Stimulated activated CD4-positive, alpha-beta T cell treated with anti-CD3 and anti-CD28 coated beads, Interleukin-2, amount 100 ng/mL, for 24 hours (primary cell): ENCODE data around the gene LOXL3.

ENCODE experiments used
- DNase-seq, 2 donors: peaks; one replicate each; pipeline ENCODE4 v3.0.0-alpha.2; 2020

LOXL3 gene

DNA sequence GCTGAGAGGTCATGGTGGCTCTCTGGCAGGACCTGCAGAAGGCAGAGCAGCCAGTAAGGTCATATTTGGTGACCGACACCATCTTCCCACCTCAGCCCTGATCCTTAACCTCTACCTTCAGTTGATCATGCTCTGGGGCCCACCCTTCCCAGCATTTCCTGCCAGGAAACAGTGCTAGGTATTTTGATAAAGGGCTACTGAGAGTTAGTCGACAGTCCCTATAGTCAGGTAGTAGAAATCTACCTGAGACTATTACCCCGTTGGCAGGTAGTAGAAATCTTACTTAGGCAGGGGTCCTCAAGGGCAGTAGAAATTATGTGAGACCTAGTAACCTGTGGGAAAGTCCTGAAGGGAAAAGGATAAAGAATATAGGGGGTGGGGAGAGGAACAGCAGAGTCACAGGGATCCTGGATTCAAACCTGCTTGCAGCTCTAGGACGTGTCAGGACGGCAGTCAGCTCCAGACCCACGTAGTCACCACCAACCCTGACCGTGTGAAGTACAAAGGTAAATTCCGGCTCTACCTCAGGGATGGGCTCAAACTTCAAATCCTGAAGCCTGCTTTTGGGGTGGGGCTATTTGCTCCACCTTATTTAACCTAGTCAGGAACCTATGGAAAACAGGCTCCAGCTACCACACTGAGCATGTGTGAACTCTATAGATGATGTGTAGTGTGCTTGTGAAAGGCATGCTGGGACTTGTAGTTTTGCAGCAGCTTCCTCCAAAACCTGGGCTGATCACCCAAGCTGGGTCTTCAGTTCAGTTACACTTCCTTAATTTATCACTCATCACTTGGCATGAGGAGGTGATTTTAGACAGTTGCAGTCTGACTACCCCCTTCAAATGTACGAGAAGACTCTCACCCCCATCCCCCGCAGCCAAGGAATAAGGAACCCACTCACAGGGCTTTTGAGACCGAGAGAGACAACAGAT, 27.8 kb downstream of the LOXL3 start, which contains the start of gene DQX1:
Gene DQX1 (minus strand): TSS at position 515 of the 932 bp plus-strand sequence. CDS start 502 bp downstream, at position 13.
- DNase-seq, result no peak

DNA sequence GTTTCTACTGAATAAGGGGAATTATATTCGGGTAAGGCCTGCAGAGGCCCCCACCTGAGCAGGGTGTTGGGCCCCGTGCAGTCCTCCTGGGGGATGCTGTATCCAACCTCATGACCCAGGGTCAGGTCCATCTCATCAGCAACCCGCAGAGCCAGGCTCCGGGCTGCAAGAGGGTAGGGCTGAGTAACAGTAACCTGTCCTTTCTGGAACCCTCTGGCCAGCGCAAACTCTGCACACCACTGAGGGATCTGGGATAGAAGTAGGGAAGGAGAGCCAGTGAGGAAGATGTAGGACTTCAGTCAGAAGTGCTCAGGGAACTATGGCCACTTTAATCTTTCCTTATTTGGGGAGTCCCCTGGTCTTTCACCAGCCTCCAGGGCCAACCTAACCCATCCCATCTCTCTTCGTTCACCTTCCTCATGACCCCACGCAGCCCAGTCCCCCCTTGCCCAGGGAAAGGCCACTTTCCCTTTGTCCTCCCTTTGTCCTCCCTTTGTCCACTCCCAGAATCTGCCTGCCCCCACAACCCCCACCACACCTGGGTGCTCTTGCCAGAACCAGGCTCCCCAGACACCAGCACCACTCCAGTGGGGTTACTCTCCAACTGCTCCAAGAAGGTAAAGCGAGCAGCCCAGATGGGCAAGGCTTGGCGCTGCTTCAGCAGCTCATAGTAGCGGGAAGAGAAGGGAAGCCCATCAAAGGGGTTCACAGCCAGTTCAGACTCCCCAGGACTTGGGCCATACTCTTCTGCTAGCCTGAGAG, 28.6 kb downstream of the LOXL3 start:
- no peak for DNase-seq

DNA sequence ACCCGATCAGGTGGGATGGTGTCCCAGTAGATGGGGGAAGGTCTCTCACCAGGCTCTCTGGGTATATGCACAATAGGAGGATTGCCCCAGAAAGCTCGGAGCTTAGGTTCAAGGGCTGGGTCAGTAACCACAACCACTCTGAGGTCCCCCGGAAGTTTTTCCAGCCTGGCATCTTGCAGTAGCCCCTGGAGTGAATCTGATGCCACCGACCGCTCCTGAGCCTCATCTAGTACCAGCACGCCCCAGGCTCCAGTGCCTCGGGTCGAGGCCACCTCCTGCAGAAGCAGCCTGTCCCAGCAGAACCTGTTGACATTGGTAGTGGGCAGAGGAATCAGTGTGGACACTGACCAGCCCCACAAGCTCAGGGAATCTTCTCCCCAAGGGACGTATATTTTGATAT, 29.7 kb downstream of the LOXL3 start:
- DNase-seq, result no peak

DNA sequence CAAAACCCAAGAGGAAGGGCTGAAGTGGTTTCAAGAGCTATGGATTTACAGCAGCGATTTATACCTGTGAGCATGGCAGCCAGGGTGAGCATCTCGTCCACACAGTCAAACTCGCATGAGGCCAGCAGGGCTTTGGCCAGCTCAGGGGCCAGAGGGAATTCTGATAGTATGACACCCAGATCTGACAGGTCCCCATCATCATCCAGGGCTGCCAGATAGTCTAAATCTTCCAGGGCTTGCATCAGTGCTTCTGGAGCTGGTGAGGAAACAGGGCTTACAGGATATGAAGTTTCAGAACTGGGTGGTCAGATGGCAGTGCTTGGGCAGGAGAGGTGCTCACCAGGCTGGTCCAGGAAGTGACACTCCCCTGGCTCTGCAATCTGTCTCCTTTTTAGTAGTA, 31.2 kb downstream of the LOXL3 start:
- DNase-seq, result no peak

DNA sequence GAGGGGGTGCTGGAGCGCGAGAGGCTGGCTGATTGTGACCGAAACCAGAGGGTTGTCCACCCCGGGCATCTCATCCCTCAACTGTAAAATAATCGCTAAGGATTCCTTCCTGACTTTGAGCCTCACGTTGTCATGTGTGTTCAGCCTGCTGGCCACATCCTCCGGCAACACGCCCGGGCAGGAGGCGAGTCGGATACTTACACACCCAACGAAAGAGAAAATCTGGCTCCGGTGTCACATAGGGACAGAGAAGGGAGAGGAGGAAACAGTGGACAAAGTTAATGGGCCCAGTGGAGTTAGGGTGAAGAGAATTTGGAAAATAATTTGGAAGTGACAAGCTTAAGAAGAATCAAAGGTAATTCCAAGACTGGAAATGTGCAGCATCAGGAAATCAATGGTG, 37.1 kb downstream of the LOXL3 start:
- DNase-seq, result no peak

DNA sequence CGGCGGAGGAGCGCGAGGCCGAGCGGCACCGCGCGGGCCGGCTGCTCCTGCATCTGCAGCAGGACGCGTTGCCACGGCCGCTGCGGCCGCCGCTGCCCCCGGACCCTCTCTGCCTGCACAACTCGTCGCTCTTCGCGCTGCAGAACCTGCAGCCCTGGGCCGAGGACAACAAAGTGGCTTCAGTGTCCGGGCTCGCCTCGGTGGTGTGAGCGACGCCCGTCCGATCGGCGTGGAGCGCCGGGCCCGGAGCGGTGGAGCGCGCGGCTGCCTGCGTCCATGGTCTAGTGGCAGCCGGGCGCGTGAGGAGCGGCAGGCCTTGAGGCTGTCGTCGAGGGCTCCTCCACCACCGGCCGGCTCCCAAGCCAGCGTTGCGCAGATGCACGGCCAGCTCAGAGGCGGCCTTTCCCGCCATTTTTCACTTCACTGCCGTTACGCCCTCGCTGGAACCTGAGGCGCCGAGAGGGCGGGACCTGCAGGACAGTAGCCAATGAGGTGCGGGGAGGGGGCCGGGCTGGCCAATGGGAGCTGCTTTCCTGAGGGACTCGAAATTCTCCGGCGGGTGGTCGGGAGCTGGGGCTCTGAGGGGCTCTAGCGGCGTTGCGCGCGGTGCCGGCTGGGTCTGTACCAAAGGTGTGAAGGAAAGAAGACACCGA, 37.6 kb downstream of the LOXL3 start:
- peak; percentile 79 for DNase-seq

DNA sequence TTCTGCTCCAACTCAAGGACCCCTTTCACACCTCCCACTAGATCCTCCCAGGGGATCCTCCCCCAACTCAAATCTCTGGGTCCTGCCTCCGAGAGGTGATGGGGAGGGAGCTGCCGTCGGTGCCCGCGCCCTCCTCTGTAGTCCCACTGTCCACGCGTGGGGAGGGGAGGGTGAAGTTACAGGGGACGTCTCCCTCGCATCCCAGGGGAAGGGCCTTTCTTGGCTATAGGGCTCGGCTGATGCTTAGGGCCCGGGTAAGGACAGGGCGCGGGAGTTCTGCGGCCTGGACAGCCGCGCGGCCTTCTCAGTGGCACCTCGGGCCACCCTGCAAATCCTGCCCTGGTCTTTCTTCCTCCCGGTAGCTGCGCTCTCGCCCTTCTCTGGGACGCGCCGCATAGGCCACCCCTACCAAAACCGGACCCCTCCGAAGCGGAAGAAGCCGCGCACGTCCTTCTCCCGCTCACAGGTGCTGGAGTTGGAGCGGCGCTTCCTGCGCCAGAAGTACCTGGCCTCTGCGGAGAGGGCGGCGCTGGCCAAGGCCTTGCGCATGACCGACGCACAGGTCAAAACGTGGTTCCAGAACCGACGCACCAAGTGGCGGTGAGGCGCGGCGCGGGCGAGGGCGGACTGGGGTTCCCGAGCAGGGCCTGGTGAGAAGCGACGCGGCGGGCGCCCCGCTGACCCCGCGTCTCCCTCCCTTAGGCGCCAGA, 38.3 kb downstream of the LOXL3 start:
- DNase-seq, result peak in 1 of 2 donors; percentile 27

DNA sequence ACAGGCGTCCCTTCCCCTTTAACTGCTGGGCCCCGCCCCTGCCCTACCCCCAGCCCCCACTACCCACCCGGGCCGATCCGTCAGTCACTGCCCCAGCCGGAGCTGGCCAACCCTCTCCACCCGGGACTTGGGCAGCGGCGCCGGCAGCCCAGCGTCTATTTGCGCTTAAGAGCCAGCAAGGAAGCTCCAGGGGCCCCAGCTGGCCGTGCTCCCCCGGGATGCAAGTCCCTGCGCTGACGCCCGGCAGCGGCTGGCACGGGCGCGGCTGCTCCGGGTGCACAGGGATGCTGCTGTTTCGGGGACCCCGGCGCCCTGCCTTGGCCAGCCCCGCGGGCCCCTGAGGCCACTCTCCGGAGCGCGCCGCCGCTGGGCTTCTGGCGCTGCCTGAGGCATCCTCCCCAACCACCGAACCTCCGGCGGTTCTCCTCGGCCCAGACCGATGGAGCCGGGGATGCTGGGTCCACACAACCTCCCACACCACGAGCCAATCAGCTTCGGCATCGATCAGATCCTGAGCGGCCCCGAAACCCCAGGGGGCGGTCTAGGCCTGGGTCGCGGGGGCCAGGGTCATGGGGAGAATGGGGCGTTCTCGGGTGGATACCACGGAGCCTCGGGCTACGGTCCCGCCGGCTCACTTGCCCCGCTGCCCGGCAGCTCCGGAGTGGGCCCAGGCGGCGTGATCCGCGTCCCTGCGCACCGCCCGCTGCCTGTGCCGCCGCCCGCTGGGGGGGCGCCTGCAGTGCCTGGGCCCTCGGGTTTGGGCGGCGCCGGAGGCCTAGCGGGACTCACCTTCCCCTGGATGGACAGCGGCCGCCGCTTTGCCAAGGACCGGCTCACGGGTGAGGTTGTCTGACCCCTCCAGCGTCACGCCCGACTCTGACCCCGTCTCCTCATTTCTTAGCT, 39.1 kb downstream of the LOXL3 start, which contains the start of gene TLX2:
Gene TLX2 (plus strand): TSS at position 83 of the 903 bp plus-strand sequence. CDS start 357 bp downstream, at position 440.
- DNase-seq, result peak in 1 of 2 donors; percentile 28

DNA sequence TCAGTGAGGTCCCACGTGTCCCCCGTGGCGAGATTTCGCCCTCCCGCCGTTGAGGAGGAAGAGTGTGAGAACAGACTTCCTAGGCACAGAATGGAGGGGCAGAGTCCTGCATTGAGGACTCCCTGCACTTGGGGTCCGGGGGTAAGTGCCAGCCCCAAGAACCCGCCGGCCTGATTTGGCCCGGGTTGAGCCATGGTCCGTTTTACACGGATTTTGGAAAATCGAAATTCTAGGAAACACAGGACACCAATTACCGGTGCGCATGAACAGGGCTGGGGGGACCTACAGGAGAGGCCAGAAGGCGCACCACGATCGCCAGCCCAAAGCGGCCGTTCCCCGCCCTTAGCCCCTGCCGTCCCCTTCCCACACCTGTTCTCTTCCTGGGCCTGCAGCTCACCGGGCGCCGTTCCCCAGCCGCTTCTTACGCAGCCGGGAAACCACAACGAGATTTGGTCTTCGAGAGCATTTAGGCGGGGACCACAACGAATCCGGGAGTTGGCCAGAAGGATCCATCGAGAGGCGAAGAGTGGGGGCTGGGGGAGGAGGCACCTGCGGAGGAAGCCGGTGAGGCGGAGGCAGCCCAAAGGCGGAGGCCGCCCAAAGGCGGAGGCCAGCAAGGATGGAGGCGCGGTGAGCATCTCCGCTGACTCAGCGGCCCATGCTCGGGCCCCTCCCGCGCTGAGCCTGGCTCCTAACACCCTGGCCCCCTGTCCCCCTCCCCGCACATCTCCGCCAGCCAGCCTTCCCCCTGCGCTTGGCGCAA, 40.0 kb downstream of the LOXL3 start:
- peak; percentile 29 to 50 for DNase-seq

DNA sequence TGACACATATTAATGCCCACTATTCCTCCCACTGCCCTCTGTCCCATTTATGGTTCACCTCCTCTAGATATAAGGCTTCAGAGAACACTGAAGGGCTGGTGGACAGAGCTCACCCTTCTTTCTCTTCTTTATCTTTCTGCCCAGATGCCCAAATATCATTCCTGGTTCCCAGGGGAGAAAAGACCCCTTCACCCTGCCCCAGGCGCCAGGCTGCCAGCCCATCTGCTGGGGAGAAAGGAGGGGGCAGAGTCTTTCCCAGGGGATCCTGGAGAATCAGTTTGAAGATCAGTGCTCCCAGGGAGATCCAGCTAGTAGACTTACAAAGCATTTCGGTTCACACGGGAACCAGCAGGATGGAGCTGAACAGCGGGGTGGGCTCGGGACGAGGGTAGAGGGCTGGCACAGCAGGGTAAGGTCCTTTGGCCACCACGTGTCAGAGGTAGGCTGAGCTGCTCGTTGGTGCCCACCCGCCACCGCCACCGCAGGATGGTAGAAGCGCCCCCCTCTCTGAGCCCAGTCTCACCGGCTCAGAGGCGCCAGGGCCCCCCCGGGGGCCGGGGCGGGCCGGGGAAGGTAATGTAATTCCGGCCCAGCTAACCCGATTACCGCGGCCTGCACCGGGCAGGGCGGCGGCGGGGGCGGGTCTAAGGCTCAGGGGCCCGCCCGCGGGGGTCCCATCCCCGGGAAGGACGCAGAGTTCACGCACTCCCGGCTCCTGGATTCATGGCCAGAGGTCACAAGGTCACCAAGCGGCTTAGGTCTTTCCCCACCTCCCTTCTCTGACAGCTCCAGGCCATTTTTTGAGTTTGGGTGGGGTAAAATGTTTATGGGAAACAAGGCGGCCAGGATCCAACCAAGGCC, 40.8 kb downstream of the LOXL3 start:
- DNase-seq, result no peak

DNA sequence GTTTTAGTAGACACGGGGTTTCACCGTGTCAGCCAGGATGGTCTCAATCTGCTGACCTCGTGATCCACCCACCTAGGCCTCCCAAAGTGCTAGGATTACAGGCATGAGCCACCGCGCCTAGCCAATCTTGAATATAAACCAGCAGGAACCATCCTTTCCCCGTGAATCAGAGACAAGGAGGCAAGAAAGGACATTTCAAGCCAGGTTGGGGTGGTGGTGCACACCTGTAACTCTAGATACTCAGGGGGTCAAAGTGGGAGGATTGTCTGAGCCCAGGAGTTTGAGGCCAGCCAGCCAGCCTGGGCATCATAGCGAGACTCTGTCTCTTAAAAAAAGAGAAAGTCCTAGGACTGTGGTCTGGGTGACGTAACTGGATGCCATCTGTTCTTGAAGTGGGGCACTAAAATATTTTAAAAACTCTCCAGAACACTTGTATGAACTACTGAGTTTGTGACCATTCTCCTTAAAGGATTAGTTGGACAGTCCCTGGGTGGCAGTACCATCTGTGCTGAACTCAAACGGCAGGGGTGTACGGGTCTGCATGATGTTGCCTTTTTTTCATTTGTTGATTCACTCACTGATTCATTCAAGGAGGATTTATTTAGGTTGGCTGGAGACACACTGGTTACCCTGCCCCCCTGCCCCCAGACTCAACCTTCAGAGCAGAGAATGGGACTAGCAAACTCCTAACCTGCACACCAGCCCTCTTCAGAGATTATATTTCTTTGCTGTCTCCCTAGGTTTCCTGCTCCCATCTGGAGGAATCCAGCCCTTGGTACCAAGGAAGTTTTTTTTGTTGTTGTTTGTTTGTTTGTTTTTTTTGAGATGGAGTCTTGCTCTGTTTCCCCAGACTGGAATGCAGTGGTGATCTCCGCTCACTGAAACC, 42.4 kb downstream of the LOXL3 start:
- DNase-seq, result no peak

DNA sequence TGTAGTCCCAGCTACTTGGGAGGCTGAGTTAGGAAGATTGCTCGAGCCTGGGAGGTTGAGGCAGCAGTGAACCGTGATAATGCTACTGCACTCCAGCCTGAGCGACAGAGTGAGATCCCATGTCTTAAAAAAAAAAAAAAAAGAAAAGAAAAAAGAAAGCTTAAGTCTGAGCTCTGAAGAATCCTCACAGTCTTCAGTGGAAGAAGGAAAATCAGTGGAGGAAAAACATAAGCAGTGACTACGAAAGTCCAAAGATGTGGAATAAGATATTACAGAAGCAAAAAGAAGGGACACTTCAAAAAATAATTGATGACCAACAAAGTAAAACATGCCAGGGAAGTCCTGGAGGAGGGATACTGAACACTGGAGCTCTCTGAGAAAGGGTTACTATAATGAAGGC, 43.5 kb downstream of the LOXL3 start:
- no peak for DNase-seq

DNA sequence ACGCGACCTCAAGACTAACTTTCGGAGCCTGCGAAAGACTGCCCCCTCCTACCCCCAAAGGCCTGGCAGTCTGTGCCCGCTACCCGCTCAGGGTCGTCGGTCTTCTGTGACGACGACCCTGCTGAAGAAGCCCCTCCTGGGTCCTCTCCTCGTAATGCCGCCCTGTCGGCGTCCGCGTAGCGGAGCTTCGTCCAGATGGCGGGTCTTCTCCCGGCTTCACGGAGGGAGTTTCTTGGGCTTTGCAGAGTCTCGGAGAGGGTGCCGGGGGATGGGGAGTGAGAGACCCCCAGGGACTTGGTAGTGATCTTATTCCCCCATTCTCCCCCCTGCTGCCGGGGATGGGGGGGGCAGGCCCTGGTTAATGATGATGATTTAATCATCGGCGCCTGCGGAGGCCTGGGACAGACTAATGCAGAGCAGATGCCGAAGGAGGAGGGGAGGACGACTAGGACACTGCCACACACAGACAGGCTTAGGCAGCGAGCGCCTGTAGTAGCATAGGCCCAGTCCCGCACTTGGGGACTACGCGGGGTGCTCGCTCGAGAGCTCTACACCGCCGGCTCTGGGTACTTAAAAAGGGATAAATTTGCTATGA, 45.7 kb downstream of the LOXL3 start:
- DNase-seq, result no peak

DNA sequence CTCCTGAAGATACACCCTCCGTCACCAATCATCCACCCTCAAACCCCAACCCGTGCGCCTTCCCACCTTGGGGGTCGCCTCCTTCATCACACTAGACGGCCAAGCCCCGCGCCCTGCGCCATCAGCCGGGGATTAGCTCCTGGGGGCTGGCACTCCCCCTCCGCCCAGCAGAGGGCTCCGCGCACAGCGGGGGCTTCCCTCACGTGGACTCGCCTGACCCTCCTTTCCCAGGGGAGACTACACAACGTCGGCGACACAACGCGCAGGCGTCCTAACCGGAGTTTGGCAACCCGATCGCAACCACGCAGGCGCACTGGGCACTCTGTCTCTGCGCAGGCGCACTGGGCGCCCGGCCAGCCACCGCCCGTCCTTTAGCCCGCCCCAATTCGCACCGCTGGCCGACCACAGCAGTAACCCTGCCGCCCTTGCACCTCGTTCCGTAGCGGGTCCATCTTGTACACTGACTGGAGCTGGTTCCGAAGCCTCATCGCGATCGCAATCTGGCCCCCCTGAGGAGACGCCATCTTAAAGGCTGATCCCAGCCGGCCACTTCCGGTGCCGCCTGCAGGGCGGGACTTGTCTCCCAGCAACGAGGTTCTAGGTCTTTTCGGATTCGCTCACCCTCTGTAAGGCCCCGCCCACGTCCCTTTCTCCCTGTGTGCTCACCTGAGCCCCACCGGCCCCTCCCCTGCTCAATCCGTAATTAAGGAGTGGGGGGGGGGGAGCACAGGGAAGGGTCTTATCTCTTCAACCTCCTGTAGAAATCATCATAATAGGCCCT, 46.4 kb downstream of the LOXL3 start, which contains the start of gene PCGF1:
Gene PCGF1 (minus strand): TSS at position 551 of the 781 bp plus-strand sequence. CDS start 27 bp downstream, at position 524.
- peak; percentile 99 to 100 for DNase-seq

DNA sequence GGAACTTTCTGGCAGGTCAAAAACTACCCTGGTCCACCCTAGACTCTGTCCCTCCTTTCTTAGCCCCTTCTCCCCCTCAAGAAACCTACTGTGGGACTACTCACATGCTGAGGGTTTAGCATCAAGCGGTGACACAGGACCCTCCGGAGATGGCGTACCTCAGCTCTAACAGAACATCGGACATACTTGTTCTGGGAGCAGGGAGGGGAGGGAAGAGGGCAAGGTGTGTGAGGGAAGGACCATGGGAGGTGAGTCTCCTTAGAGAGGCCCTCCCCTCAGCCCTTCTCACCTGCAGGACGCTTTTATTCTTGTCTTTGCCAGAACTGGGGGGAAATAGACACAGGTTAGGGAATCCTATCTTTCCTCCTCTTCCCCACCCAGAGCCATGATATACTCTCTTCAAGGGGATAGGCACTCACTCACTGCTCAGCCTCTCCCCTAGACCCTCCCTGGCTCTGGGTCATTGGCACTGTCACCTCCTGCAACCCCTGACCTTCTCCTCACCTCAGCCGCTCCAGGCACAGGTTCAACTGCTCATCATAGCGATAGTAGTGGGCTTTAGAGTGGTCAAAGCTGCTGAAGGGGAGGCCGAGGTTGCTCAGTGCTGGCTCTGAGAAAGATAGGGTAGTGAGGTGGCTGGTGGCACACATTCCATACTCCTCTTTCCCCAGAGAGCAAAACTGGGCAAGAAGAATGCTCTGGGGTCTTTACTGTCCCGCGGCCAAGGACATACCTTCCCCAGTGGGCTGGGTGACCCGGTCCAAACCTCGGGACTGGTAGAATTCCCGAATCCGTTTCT, 48.1 kb downstream of the LOXL3 start:
- DNase-seq, result no peak

DNA sequence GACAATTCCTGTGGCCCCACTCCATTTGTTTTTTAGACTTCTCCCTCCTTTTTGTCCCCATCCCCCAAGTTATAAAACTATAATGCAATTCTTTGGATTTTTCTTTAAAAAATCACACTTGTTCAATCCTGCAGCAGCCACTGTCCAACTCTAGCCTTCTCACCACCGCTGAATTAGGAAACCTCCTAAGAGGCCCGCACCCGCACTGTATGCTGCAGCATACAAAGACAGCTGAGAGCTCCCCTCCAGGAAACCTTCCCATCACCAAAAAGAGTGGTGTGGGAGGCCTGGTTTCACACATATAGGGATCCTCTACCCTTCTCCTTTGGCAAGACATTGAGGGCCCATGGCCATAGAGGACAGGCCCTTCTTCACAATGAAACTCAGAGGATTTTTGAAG, 49.2 kb downstream of the LOXL3 start:
- no peak for DNase-seq
